Caco-2 (cell line): Measurements from ENCODE around the gene CNTRL. TPM values are rescaled to one million over a fixed set of nuclear protein-coding genes. Genes with fewer than 3 reads are reported as not detected.

Experiments used
- BruUV-seq: library from RNA; stranded (reverse); fragments of 400-500 nt; replicated peaks from 2 replicates; lab custom pipeline; 2021; lab: Mats Ljungman, UMichigan
- CTCF ChIA-PET: fragments of 300-600 bp; sonication (Branson Sonifier 250); formaldehyde crosslinking; loops from one replicate; lab custom pipeline; 2022; ENCODE audit warnings: antibody characterized with exemption; lab: Charles Lee
- POLR2A ChIA-PET: fragments of 300-600 bp; sonication (Branson Sonifier 250); formaldehyde crosslinking; loops from one replicate; lab custom pipeline; 2022; ENCODE audit warnings: antibody characterized with exemption; lab: Charles Lee
- DNase-seq, 2 experiments: peaks; one replicate each; pipeline versions ENCODE4 v3.0.0 to v3.0.0-alpha.2; 2020 to 2022
- H3K27me3 ChIP-seq: replicated peaks from 2 replicates; pipeline ENCODE4 v1.6.0; 2011; ENCODE audit warnings: low read length; ENCODE audit not compliant: control insufficient read depth, insufficient read depth
- H3K36me3 ChIP-seq: 2 replicates; pipeline ENCODE4 v1.5.1; 2011; ENCODE audit warnings: low read length; ENCODE audit not compliant: control insufficient read depth, insufficient read depth
- H3K4me1 ChIP-seq: fragments of 250-450 bp; sonication (Bioruptor Pico); 2 replicates; pipeline ENCODE4 v1.5.1; 2020; ENCODE audit warnings: mild to moderate bottlenecking
- H3K4me3 ChIP-seq: 2 replicates; pipeline ENCODE4 v1.5.1; 2011; ENCODE audit warnings: low read depth, mild to moderate bottlenecking, control low read depth, low read length
- H3K9me3 ChIP-seq: fragments of 250-450 bp; sonication (Bioruptor Pico); 2 replicates; pipeline ENCODE4 v1.5.1; 2020; ENCODE audit warnings: mild to moderate bottlenecking, moderate library complexity
- H3K27ac Mint-ChIP-seq: one replicate; pipeline ENCODE4 v1.8.0; 2022; ENCODE audit warnings: mixed read lengths; ENCODE audit not compliant: unreplicated experiment
- H3K27me3 Mint-ChIP-seq: one replicate; pipeline ENCODE4 v1.8.0; 2022; ENCODE audit warnings: mixed read lengths; ENCODE audit not compliant: insufficient read depth, unreplicated experiment
- H3K36me3 Mint-ChIP-seq: one replicate; pipeline ENCODE4 v1.8.0; 2022; ENCODE audit warnings: mild to moderate bottlenecking, mixed read lengths; ENCODE audit not compliant: insufficient read depth, unreplicated experiment
- H3K4me1 Mint-ChIP-seq: one replicate; pipeline ENCODE4 v1.8.0; 2022; ENCODE audit warnings: low read depth, mixed read lengths; ENCODE audit not compliant: unreplicated experiment
- H3K4me3 Mint-ChIP-seq: one replicate; pipeline ENCODE4 v1.8.0; 2022; ENCODE audit warnings: mild to moderate bottlenecking, moderate library complexity, mixed read lengths; ENCODE audit not compliant: unreplicated experiment
- H3K9me3 Mint-ChIP-seq: one replicate; pipeline ENCODE4 v1.8.0; 2022; ENCODE audit warnings: mixed read lengths; ENCODE audit not compliant: unreplicated experiment
- intact Hi-C: fragments of 100-400 bp; cut with micrococcal nuclease; formaldehyde crosslinking; loops from one replicate; pipeline ENCODE4 v1.10.0; 2022; ENCODE audit not compliant: unreplicated experiment
- total RNA-seq: library from RNA; stranded (reverse); gene quantifications from 2 replicates; pipeline ENCODE4 v1.2.3, GENCODE V29; 2022
- TF ChIP-seq, protein P1 (sequence below), 2 experiments: fragments of 200-600 bp in 1 of 2; IDR thresholded peaks; 1 replicate in 1 of 2; 2 replicates in 1 of 2; pipeline versions ENCODE4 v1.5.1 to v1.8.0; 2011 to 2022; ENCODE audit warnings: antibody characterized with exemption in 1 of 2, control low read depth in 1 of 2, inconsistent platforms in 1 of 2, low read depth in 1 of 2, low read length in 1 of 2, mild to moderate bottlenecking in 1 of 2, moderate library complexity in 1 of 2; ENCODE audit not compliant: insufficient read depth in 1 of 2, severe bottlenecking in 1 of 2, unreplicated experiment in 1 of 2

Gene CNTRL
- total RNA-seq, 1 experiment from 2014 or later: 12.0 TPM

DNA sequence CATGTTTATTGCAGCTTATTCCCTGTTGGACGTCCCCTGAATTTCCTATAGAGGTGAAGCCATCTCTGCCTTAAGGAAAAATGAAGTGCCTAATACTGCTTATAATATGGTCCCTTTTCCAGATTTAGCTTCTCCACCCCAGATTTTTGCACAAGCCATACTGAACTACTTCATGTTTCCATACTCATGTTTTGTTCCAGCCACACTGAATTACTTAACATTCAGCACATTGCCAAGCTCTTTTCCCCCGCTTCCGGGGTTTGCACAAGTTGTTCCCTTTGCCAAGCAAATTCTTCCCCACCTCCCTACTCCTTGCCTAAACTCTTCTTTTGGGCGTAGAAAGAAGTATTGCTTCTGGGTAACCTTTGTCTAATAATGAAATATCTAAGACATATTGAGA is 1.7 kb upstream of the CNTRL start:
- Mint-ChIP-seq H3K27me3 (peaks cover 5% of the 10 kb centered on the region), H3K9me3 (peaks cover 15% of the 10 kb centered on the region), H3K4me1 (peaks cover 14% of the 10 kb centered on the region), H3K27ac (no peak overlapping the region), H3K36me3 (no peaks in the 10 kb centered on the region), H3K4me3 (no peak overlapping the region)
- intact Hi-C loops: no loop called here
- H3K9me3 ChIP-seq: no peaks in the 10 kb centered on the region; the same call in 1 of the 2 replicates
- no peak overlapping the region for H3K4me3 ChIP-seq
- no peaks in the 10 kb centered on the region for H3K36me3 ChIP-seq
- BruUV-seq: TSS peak; percentile 53
- TF ChIP-seq, protein P1, sequence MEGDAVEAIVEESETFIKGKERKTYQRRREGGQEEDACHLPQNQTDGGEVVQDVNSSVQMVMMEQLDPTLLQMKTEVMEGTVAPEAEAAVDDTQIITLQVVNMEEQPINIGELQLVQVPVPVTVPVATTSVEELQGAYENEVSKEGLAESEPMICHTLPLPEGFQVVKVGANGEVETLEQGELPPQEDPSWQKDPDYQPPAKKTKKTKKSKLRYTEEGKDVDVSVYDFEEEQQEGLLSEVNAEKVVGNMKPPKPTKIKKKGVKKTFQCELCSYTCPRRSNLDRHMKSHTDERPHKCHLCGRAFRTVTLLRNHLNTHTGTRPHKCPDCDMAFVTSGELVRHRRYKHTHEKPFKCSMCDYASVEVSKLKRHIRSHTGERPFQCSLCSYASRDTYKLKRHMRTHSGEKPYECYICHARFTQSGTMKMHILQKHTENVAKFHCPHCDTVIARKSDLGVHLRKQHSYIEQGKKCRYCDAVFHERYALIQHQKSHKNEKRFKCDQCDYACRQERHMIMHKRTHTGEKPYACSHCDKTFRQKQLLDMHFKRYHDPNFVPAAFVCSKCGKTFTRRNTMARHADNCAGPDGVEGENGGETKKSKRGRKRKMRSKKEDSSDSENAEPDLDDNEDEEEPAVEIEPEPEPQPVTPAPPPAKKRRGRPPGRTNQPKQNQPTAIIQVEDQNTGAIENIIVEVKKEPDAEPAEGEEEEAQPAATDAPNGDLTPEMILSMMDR (IDR thresholded peaks at IDR 0.05; ENCODE audit: insufficient read depth in 1 of 2, low read depth in 1 of 2, low read length in 1 of 2, severe bottlenecking in 1 of 2, unreplicated experiment in 1 of 2): no peak
- no peak for DNase-seq
- no peaks in the 10 kb centered on the region for H3K27me3 ChIP-seq
- ChIA-PET CTCF (no interaction called here), POLR2A (no interaction called here)
- no peaks in the 10 kb centered on the region for H3K4me1 ChIP-seq

DNA sequence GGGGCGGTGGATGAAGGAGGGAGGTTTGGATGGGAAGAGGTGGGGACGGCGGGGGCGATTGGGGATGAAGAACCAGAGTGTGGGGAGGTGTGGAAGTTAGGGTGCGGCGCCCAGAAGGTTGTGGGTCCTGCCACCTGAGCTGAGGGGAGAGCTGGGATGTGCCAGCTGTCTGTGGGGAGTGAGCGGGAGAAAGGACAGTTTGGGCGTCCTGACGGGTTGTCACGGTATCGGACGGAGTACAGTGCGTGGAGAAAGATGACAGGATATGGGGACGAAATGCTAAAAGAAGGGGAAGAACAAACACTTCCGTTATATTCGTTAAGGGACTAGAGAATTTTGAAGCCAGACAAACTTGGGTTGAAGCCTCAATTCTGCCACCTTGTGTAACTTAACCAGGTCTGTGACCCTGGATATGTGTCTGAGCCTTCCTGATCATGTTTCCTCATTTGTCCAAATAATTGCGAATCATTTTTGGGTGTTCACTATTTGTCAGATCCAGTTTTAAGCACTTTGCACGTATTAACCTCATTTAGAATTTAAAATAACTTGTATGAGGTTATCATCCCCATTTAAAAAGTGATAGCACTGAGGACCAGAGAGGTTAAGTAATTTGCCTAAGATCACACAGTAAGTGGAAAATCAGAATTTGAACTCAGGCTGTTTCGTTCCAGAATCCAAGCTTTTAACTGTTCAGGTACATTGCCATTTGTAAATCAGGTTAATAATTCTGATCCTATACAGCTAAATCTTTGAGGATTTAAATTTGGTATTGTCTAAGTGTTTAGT is 689 bp downstream of the CNTRL start:
- Mint-ChIP-seq H3K27me3 (peaks cover 5% of the 10 kb centered on the region), H3K4me1 (peaks cover 14% of the 10 kb centered on the region), H3K27ac (peak overlapping the region; percentile 74), H3K36me3 (no peaks in the 10 kb centered on the region), H3K9me3 (peaks cover 4% of the 10 kb centered on the region), H3K4me3 (peak overlapping the region; percentile 79)
- TF ChIP-seq, protein P1 (IDR thresholded peaks at IDR 0.05; ENCODE audit: insufficient read depth in 1 of 2, low read depth in 1 of 2, low read length in 1 of 2, severe bottlenecking in 1 of 2, unreplicated experiment in 1 of 2): no peak
- no peaks in the 10 kb centered on the region for H3K9me3 ChIP-seq
- ChIA-PET POLR2A (interaction anchor here (0.5 kb wide), 1 partner anchor 127 kb away, joined by 3 read pairs; no protein-coding TSS in a partner anchor), CTCF (no interaction called here)
- H3K27me3 ChIP-seq: no peaks in the 10 kb centered on the region
- BruUV-seq: TSS peak; percentile 65
- H3K4me3 ChIP-seq: peak overlapping the region; percentile 59
- intact Hi-C loops: no loop called here
- DNase-seq: no peak
- no peaks in the 10 kb centered on the region for H3K36me3 ChIP-seq
- H3K4me1 ChIP-seq: no peaks in the 10 kb centered on the region

DNA sequence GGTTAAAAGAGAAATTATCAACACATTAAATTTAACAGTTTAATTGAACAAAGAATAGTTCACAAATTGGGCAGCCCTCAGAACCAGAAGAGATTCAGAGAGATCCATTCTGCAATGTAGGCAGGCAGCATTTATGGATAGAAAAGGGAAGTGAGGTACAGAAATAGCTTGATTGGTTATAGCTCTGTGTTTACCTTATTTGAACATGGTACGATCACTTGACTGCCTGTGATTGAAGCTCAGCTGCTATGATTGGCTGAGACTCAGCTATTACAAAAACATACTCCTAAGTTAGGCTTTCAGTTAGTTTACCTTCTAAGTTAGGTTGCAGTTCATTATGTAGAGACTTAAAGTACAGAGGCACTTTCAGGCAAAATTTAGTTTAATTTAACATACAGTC is 7.3 kb downstream of the CNTRL start:
- no peak overlapping the region for H3K4me3 ChIP-seq
- H3K9me3 ChIP-seq: no peaks in the 10 kb centered on the region
- H3K36me3 ChIP-seq: no peaks in the 10 kb centered on the region
- no peaks in the 10 kb centered on the region for H3K27me3 ChIP-seq
- Mint-ChIP-seq H3K27ac (no peak overlapping the region), H3K4me1 (no peaks in the 10 kb centered on the region), H3K27me3 (no peaks in the 10 kb centered on the region), H3K36me3 (no peaks in the 10 kb centered on the region), H3K4me3 (no peak overlapping the region), H3K9me3 (no peaks in the 10 kb centered on the region)
- intact Hi-C loops: no loop called here
- DNase-seq: no peak
- ChIA-PET CTCF (no interaction called here), POLR2A (interaction anchor here (0.6 kb wide), 1 partner anchor 11 kb away, joined by 4 read pairs; no protein-coding TSS in a partner anchor)
- TF ChIP-seq, protein P1 (IDR thresholded peaks at IDR 0.05; ENCODE audit: insufficient read depth in 1 of 2, low read depth in 1 of 2, low read length in 1 of 2, severe bottlenecking in 1 of 2, unreplicated experiment in 1 of 2): no peak
- no TSS peak for BruUV-seq
- H3K4me1 ChIP-seq: no peaks in the 10 kb centered on the region
